SH-SY5Y (cell line): ENCODE measurements around the gene RPS28.

Source experiments
- GATA2 ChIP-seq: IDR thresholded peaks from 2 replicates; pipeline ENCODE4 v1.6.1; 2011; ENCODE audit warnings: mild to moderate bottlenecking, low read depth, low read length
- GATA3 ChIP-seq: IDR thresholded peaks from 2 replicates; pipeline ENCODE4 v1.6.1; 2011; ENCODE audit warnings: low read depth, mild to moderate bottlenecking, low read length, moderate library complexity

DNA sequence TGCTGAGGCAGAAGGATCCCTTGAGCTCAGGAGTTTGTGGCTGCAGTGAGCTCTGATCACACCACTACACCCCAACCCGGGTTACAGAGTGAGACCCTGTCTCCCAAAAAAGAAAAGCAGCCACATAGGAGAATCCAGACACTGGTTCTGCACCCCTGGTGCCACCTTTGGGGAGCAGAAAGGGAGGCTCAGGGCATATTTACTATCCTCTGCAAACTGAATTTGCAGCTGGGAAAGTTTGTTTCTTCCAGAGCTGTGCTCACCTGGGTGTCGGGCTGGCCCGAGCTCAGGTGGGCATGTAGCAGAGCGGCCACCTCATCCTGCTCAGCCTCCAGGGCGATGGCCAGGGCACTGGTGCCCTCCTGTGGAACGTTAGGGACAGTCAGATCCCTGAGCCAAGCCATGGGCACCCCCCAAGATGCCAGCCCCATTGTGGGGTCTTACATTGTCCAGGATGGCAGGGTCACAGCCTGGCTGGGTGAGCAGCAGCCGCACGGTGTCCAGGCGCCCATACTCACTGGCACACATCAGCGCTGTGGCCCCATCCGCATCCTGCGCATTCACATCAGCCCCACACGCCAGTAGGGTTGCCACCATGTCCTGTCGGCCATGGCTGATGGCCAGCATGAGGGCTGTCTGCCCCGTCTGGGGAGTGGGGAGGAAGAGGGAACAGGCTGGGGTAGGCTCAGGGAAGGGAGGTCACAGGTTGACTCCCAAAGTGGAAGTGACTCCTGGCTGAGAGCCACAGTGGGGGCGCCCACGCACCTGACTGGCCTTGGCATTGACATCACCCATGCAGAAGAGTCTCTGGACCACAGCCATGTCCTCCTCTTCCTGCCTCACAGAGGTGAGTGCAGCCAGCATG lies 3.1 kb downstream of the RPS28 start:
- no peak for TF ChIP-seq GATA3
- no peak for TF ChIP-seq GATA2
